Smooth muscle cell (in vitro differentiated cells): ENCODE data around the gene RHBDL1. TPM values are rescaled to one million over a fixed set of nuclear protein-coding genes. Genes with fewer than 3 reads are reported as not detected.

ENCODE experiments used
- DNase-seq: peaks from one replicate; lab custom pipeline; 2025; ENCODE audit not compliant: unreplicated experiment; lab: John Stamatoyannopoulos, UW
- H2AFZ ChIP-seq: fragments of 200-600 bp; sonication (generic); 2 replicates; pipeline ENCODE4 v1.6.0; 2016; ENCODE audit warnings: antibody characterized with exemption, low read depth, mild to moderate bottlenecking
- H3F3A ChIP-seq: fragments of 200-600 bp; sonication (generic); 2 replicates; pipeline ENCODE4 v1.6.0; 2017; ENCODE audit warnings: antibody characterized with exemption, low read depth
- H3K27ac ChIP-seq: fragments of 200-600 bp; sonication (generic); 2 replicates; pipeline ENCODE4 v1.5.1; 2016; ENCODE audit warnings: low read depth, mild to moderate bottlenecking
- H3K27me3 ChIP-seq: fragments of 200-600 bp; sonication (generic); 2 replicates; pipeline ENCODE4 v1.6.1; 2016; ENCODE audit warnings: low read depth, mild to moderate bottlenecking
- H3K36me3 ChIP-seq: fragments of 200-600 bp; sonication (generic); 2 replicates; pipeline ENCODE4 v1.5.1; 2016; ENCODE audit warnings: low read depth
- H3K4me1 ChIP-seq: fragments of 200-600 bp; sonication (generic); 2 replicates; pipeline ENCODE4 v1.5.1; 2016; ENCODE audit warnings: low read depth
- H3K4me2 ChIP-seq: fragments of 200-600 bp; sonication (generic); 2 replicates; pipeline ENCODE4 v1.6.0; 2016; ENCODE audit warnings: mild to moderate bottlenecking
- H3K4me3 ChIP-seq: fragments of 200-600 bp; sonication (generic); 2 replicates; pipeline ENCODE4 v1.5.1; 2016; ENCODE audit warnings: mild to moderate bottlenecking
- H3K79me2 ChIP-seq: fragments of 200-600 bp; sonication (generic); 2 replicates; pipeline ENCODE4 v1.6.0; 2016; ENCODE audit warnings: low read depth, mild to moderate bottlenecking
- H3K9ac ChIP-seq: fragments of 200-600 bp; sonication (generic); 2 replicates; pipeline ENCODE4 v1.6.0; 2016; ENCODE audit warnings: low read depth
- H3K9me3 ChIP-seq: fragments of 200-600 bp; sonication (generic); replicated peaks from 2 replicates; pipeline ENCODE4 v1.5.1; 2016; ENCODE audit warnings: low read depth
- H4K20me1 ChIP-seq: fragments of 200-600 bp; sonication (generic); 2 replicates; pipeline ENCODE4 v1.6.0; 2016; ENCODE audit warnings: low read depth
- WGBS: methylation state at CpG from one replicate; pipeline ENCODE4 v1.1.7; 2016; ENCODE audit warnings: low lambda C conversion rate; 5-methylcytosine and 5-hydroxymethylcytosine counted together
- polyA plus RNA-seq: library from polyadenylated mRNA; unstranded; fragments of >200 nt; fragmentation: Nextera tagmentation; extraction: Ambion mirVana; gene quantifications from 2 replicates; pipeline ENCODE4 v1.2.1, GENCODE V29; 2016
- total RNA-seq: library from RNA; depleted of rRNA; stranded (reverse); fragments of >200 nt; gene quantifications from 2 replicates; pipeline ENCODE4 v1.2.3, GENCODE V29; 2014
- TF ChIP-seq, protein P1 (sequence below): fragments of 200-600 bp; sonication (generic); IDR thresholded peaks from 2 replicates; pipeline ENCODE4 v1.5.1; 2017; ENCODE audit warnings: borderline replicate concordance, mild to moderate bottlenecking, antibody characterized with exemption; ENCODE audit not compliant: insufficient read depth, poor library complexity, severe bottlenecking

RHBDL1 gene
- total and polyA plus RNA-seq, 2 experiments from 2014 or later = 2.7 to 3.7 TPM

DNA sequence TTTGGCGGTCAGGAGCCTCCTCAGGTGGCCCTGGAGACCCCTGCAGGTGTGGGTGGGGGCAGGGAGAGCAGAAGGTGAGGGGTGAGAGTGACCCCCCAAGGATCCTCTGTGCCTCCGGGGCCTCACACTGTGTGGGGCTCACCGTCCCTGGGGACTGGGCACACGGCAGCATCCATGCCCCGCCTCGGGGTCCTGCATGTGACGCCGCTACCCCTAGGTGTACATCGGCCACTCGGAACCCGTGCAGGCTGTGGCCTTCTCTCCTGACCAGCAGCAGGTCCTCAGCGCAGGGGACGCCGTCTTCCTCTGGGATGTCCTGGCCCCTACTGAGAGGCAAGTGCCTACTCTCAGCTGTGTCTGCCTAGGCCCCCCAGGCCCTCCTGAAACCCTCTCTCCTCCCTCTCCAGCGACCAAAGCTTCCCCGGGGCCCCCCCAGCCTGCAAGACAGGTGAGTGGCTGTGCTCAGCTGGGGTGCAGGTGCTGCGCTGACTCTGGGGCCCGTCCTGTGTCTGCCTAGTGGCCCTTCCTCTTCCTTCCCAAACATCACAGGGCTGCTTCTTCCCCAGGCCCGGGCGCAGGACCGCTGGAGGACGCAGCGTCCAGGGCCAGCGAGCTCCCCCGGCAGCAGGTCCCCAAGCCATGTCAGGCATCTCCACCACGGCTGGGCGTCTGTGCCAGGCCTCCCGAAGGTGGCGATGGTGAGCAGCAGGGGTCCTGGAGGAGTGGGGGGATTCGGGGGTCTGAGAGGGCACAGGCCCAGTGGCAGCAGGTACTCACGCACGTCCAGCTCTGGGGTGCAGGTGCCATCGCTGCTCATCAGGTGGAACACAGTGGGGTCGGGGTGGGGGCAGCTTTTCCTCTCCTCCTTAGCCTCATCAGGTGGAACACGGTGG lies 16.5 kb upstream of the RHBDL1 start:
- no peaks in the 10 kb centered on the region for H3F3A ChIP-seq
- no peaks in the 10 kb centered on the region for H3K9me3 ChIP-seq
- H3K27ac ChIP-seq = no peak overlapping the region
- H4K20me1 ChIP-seq = no peaks in the 10 kb centered on the region
- H3K4me1 ChIP-seq = peaks cover 3% of the 10 kb centered on the region
- no peak for DNase-seq
- 92% methylated on average over 30 of the region's 35 CpGs for WGBS
- H3K27me3 ChIP-seq = no peaks in the 10 kb centered on the region
- H2AFZ ChIP-seq = no peak overlapping the region
- no peak overlapping the region for H3K4me3 ChIP-seq
- no peak overlapping the region for H3K4me2 ChIP-seq
- no peaks in the 10 kb centered on the region for H3K36me3 ChIP-seq
- no peak overlapping the region for H3K9ac ChIP-seq
- H3K79me2 ChIP-seq = no peaks in the 10 kb centered on the region
- TF ChIP-seq, protein P1, sequence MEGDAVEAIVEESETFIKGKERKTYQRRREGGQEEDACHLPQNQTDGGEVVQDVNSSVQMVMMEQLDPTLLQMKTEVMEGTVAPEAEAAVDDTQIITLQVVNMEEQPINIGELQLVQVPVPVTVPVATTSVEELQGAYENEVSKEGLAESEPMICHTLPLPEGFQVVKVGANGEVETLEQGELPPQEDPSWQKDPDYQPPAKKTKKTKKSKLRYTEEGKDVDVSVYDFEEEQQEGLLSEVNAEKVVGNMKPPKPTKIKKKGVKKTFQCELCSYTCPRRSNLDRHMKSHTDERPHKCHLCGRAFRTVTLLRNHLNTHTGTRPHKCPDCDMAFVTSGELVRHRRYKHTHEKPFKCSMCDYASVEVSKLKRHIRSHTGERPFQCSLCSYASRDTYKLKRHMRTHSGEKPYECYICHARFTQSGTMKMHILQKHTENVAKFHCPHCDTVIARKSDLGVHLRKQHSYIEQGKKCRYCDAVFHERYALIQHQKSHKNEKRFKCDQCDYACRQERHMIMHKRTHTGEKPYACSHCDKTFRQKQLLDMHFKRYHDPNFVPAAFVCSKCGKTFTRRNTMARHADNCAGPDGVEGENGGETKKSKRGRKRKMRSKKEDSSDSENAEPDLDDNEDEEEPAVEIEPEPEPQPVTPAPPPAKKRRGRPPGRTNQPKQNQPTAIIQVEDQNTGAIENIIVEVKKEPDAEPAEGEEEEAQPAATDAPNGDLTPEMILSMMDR = peak; percentile 6

DNA sequence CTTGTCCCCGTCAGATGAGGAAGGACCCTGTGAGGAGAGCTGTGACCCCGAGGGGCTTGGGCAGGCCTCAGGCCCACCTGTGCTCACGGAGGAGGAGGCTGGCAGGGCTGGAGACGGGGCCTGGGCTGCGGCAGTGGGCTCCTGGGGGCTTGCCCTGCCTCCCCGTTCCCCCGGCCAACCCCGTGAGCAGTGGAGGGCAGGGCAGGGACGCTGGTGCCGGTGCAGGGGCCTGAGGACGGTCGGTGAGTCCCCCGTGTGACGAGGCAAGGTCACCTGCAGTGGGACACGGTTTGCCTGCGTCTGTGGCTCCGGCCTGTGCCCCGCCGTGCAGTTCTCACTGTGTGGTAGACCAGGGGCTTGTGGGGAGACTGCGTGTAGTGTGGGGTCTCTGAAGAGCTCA lies 15.9 kb upstream of the RHBDL1 start:
- no peak overlapping the region for H2AFZ ChIP-seq
- H3K4me1 ChIP-seq = peaks cover 3% of the 10 kb centered on the region
- H3K79me2 ChIP-seq = no peaks in the 10 kb centered on the region
- TF ChIP-seq, protein P1 = no peak
- H3K36me3 ChIP-seq = no peaks in the 10 kb centered on the region
- H3K27me3 ChIP-seq = no peaks in the 10 kb centered on the region
- H4K20me1 ChIP-seq = no peaks in the 10 kb centered on the region
- H3K4me3 ChIP-seq = no peak overlapping the region
- H3K9ac ChIP-seq = no peak overlapping the region
- DNase-seq = no peak
- no peak overlapping the region for H3K4me2 ChIP-seq
- H3F3A ChIP-seq = no peaks in the 10 kb centered on the region
- 95% methylated on average over 20 of the region's 20 CpGs for WGBS
- no peaks in the 10 kb centered on the region for H3K9me3 ChIP-seq
- H3K27ac ChIP-seq = no peak overlapping the region

DNA sequence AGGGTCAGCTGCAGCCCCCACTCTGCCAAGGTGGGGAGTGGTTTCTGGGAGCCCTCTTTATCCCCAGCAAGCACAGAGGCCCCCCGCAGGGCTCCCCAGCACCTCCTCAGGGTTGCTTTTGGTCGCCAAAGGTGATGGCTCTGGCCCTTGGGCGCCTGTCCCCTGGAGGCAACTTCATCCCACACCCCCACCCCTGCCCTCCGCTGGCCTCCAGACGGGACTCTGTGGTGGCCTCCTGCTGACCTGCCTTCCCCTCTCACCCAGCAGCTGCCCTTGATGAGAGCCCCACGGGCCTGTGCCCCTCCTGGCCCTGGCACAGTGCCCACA lies 15.4 kb upstream of the RHBDL1 start:
- no peaks in the 10 kb centered on the region for H4K20me1 ChIP-seq
- no peaks in the 10 kb centered on the region for H3K79me2 ChIP-seq
- no peaks in the 10 kb centered on the region for H3K9me3 ChIP-seq
- peaks cover 3% of the 10 kb centered on the region for H3K4me1 ChIP-seq
- H3K4me2 ChIP-seq = no peak overlapping the region
- H3K27ac ChIP-seq = no peak overlapping the region
- H2AFZ ChIP-seq = no peak overlapping the region
- TF ChIP-seq, protein P1 = no peak
- no peak for DNase-seq
- no peak overlapping the region for H3K9ac ChIP-seq
- no peak overlapping the region for H3K4me3 ChIP-seq
- H3K27me3 ChIP-seq = no peaks in the 10 kb centered on the region
- H3F3A ChIP-seq = no peaks in the 10 kb centered on the region
- H3K36me3 ChIP-seq = no peaks in the 10 kb centered on the region
- WGBS = 78% methylated on average over 6 of the region's 6 CpGs
